BLaER1 treated with 17β-estradiol and CSF1 and Interleukin-3, amounts not matched to agents 10 nM and 100 nM (cell line): ENCODE results near the gene HNRNPLL.

ENCODE experiments used
- H3K27ac ChIP-seq, 11 experiments: shearing (Covaris generic); formaldehyde crosslinking; 2 replicates each; pipeline ENCODE4 v1.8.1; 2022
- H3K27me3 ChIP-seq, 11 experiments: shearing (Covaris generic); formaldehyde crosslinking; 2 replicates each; pipeline ENCODE4 v1.8.1; 2022
- H3K36me3 ChIP-seq, 11 experiments: shearing (Covaris generic); formaldehyde crosslinking; 2 replicates each; pipeline ENCODE4 v1.8.1; 2022
- H3K4me1 ChIP-seq, 10 experiments: shearing (Covaris generic); formaldehyde crosslinking; 2 replicates each; pipeline ENCODE4 v1.8.1; 2022
- H3K4me2 ChIP-seq, 11 experiments: shearing (Covaris generic); formaldehyde crosslinking; 2 replicates each; pipeline ENCODE4 v1.8.1; 2022
- H3K4me3 ChIP-seq, 10 experiments: shearing (Covaris generic); formaldehyde crosslinking; 2 replicates each; pipeline ENCODE4 v1.8.1; 2022
- H3K9ac ChIP-seq, 11 experiments: shearing (Covaris generic); formaldehyde crosslinking; 2 replicates each; pipeline ENCODE4 v1.8.1; 2022
- H3K9me3 ChIP-seq, 11 experiments: shearing (Covaris generic); formaldehyde crosslinking; replicated peaks in 1 of 11; 2 replicates each; pipeline ENCODE4 v1.8.1; 2022
- H4K20me1 ChIP-seq, 11 experiments: shearing (Covaris generic); formaldehyde crosslinking; 2 replicates each; pipeline ENCODE4 v1.8.1; 2022
- Cebpa-rat ChIP-seq, 11 experiments: shearing (Covaris generic); IDR thresholded peaks; 2 replicates each; pipeline ENCODE4 v1.8.1; 2022

Gene HNRNPLL

DNA sequence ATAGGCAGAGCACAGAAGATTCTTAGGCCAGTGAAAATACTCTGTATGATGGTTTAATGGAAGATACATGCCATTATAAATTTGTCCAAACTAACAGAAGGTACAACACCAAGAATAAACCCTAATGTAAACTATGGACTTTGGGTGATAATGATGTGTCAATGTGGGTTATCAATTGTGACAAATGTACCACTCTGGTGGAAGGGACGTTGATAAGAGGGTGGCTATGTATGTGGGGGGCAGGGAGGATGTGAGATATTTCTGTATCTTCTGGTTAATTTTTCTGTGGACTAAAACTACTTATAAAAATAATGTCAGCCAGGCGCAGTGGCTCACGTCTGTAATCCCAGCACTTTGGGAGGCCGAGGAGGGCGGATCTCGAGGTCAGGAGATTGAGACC is 86.2 kb downstream of the HNRNPLL start:
- Histone ChIP-seq H3K27ac (no peak overlapping the region), H3K4me1 (no peaks in the 10 kb centered on the region), H3K4me2 (no peak overlapping the region), H3K9me3 (no peaks in the 10 kb centered on the region), H3K9ac (no peak overlapping the region), H3K4me3 (no peak overlapping the region), H3K36me3 (no peaks in the 10 kb centered on the region), H3K27me3 (no peaks in the 10 kb centered on the region), H4K20me1 (no peaks in the 10 kb centered on the region)
- no peak for TF ChIP-seq Cebpa-rat (IDR thresholded peaks at IDR 0.05)

DNA sequence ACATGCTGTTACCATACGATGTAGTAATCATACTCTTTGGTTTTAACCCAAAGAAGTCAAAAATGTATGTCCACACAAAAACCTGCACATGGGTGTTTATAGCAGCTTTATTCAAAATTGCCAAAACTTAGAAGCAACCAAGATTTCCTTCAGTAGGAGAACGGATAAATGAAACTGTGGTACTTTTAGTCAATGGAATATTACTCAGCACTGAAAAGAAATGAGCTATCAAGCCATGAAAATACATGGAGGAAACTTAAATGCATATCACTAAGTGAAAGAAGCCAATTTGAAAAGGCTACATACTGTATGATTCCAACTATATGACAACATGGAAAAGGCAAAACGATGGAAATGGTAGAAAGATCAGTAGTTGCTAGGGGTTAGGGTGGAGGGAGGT is 86.6 kb downstream of the HNRNPLL start:
- Histone ChIP-seq H4K20me1 (no peaks in the 10 kb centered on the region), H3K9ac (no peak overlapping the region), H3K9me3 (no peaks in the 10 kb centered on the region), H3K27ac (no peak overlapping the region), H3K27me3 (no peaks in the 10 kb centered on the region), H3K36me3 (no peaks in the 10 kb centered on the region), H3K4me3 (no peak overlapping the region), H3K4me1 (no peaks in the 10 kb centered on the region), H3K4me2 (no peak overlapping the region)
- no peak for TF ChIP-seq Cebpa-rat (IDR thresholded peaks at IDR 0.05)

DNA sequence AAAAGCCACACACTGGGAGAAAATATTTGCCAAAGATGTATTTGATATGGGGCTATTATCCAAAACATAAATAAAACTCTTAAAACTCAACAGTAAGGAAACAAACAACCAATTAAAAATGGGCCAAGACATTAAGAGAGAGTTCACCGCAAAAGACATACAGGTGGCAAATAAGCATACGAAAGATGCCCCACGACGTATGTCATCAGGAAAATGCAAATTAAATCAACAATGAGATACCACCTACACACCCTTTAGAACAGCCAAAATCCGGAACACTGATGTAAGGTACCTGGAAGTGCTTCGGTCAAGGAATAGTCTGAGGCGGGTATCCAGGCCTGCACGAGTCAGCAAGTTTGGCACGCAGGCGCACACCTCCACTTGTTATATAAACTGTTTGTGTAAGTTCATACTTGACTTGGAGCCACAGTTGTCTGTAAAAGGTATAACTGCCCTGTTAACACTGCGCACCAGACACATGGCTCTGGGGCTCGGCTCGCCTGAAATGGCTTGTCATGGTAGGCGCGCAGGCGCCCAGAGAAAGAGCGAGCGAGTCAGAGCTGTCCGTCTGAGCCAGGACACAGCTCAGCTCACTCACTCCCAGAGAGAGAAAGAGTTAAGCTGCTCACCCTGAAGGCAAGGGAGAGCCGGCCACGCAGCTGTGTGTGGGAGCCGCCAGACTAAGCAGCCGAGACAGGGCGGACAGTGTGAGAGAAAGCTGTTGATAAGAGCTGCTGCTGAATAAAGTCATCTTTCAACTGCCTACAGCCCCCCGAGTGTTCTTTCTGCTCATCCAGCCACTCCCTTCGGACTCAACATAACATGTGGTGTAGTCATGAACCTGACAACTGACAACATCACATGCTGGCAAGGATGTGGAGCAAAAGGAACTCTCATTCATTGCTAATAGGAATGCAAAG is 87.3 kb downstream of the HNRNPLL start:
- Histone ChIP-seq H3K4me3 (no peak overlapping the region), H3K9ac (no peak overlapping the region), H4K20me1 (no peaks in the 10 kb centered on the region), H3K9me3 (no peaks in the 10 kb centered on the region), H3K27me3 (no peaks in the 10 kb centered on the region), H3K4me2 (no peak overlapping the region), H3K36me3 (no peaks in the 10 kb centered on the region), H3K4me1 (no peaks in the 10 kb centered on the region), H3K27ac (no peak overlapping the region)
- no peak for TF ChIP-seq Cebpa-rat (IDR thresholded peaks at IDR 0.05)

DNA sequence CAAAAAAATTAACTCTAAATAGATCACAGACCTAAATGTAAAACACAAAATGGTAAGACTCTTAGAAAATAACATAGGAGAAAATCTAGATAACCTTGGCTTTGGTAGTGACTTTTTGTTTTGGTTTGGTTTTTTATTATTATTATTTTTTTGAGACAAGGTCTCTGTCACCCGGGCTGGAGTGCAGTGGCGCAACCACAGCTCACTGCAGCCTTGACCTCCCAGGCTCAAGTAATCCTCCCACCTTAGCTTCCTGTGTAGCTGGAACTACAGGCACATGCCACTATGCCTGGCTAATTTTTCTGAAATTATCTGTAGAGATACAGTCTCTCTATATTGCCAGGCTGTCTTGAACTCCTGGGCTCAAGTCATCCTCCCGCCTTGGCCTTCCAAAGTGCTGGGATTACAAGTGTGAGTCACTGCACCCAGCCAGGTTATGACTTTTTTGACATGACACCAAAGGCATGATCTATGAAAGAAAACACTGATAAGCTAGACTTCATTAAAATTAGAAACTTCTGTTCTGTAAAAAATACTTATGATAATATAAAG is 88.0 kb downstream of the HNRNPLL start:
- no peak for TF ChIP-seq Cebpa-rat (IDR thresholded peaks at IDR 0.05)
- Histone ChIP-seq H4K20me1 (no peaks in the 10 kb centered on the region), H3K9ac (no peak overlapping the region), H3K4me2 (no peak overlapping the region), H3K27ac (no peak overlapping the region), H3K27me3 (no peaks in the 10 kb centered on the region), H3K4me1 (no peaks in the 10 kb centered on the region), H3K9me3 (no peaks in the 10 kb centered on the region), H3K36me3 (no peaks in the 10 kb centered on the region), H3K4me3 (no peak overlapping the region)

DNA sequence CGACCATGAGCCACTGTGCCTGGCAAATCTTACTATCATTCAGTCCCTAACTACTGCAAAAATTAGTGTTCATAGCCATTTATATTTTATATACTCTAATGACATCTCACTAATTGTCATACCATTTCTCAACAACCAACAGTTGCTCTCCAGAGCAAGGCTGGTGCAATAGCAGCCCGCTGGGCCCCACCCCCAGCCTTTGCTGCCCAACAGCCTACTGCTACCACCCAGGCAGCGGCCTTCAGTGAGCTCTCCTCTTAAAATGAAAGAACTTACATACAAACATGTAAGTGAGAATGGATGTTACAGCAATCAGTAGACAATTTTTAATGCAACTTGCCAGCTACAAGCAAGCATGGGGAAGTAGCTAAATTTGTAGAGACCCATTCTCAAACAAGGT is 90.5 kb downstream of the HNRNPLL start:
- Histone ChIP-seq H3K9ac (no peak overlapping the region), H3K4me3 (no peak overlapping the region), H3K4me2 (no peak overlapping the region), H3K4me1 (peaks cover 0 to 10% (median 7%) of the 10 kb centered on the region in 10 experiments; a peak in 12 of 20 replicates), H3K27ac (no peak overlapping the region), H3K9me3 (no peaks in the 10 kb centered on the region; a peak in 2 of 22 replicates), H3K36me3 (no peaks in the 10 kb centered on the region), H3K27me3 (no peaks in the 10 kb centered on the region), H4K20me1 (no peaks in the 10 kb centered on the region)
- TF ChIP-seq Cebpa-rat (IDR thresholded peaks at IDR 0.05), result no peak
